IPS DF 6.9 (cell line): Measurements from ENCODE around the gene KISS1.

ENCODE experiments used
- DNase-seq: peaks from one replicate; pipeline ENCODE4 v3.0.0-alpha.2; 2013; ENCODE audit warnings: low read depth, low spot score
- H3K27ac ChIP-seq: one replicate; pipeline ENCODE4 v1.5.1; 2013; ENCODE audit warnings: low read length, control low read depth
- H3K27me3 ChIP-seq: 2 replicates; pipeline ENCODE4 v1.6.1; 2013; ENCODE audit warnings: mild to moderate bottlenecking, low read length; ENCODE audit not compliant: control insufficient read depth, insufficient read depth
- H3K36me3 ChIP-seq: 2 replicates; pipeline ENCODE4 v1.6.1; 2013; ENCODE audit warnings: low read length; ENCODE audit not compliant: control insufficient read depth, insufficient read depth
- H3K4me1 ChIP-seq: 2 replicates; pipeline ENCODE4 v1.6.1; 2013; ENCODE audit warnings: low read length; ENCODE audit not compliant: control insufficient read depth, insufficient read depth
- H3K4me3 ChIP-seq: 2 replicates; pipeline ENCODE4 v1.5.1; 2013; ENCODE audit warnings: mild to moderate bottlenecking, low read length
- H3K9me3 ChIP-seq: 2 replicates; pipeline ENCODE4 v1.6.1; 2013; ENCODE audit warnings: low read length, inconsistent platforms; ENCODE audit not compliant: control insufficient read depth, insufficient read depth
- WGBS: extraction: QIAGEN DNeasy Blood & Tissue Kit; methylation state at CpG from one replicate; pipeline ENCODE4 v1.1.7; 2013; ENCODE audit warnings: mixed read lengths, missing lambda C conversion rate; ENCODE audit not compliant: insufficient read length, insufficient coverage; 5-methylcytosine and 5-hydroxymethylcytosine counted together

The KISS1 gene

GRCh38 chr1:204227996-204228785 is 31.9 kb upstream of the KISS1 start:
- no peaks in the 10 kb centered on the region; the same call in 1 of the 2 replicates for H3K36me3 ChIP-seq
- no peak overlapping the region for H3K27ac ChIP-seq
- no peaks in the 10 kb centered on the region for H3K27me3 ChIP-seq
- WGBS = no CpG with 5 or more reads among the region's 20 CpGs
- no peaks in the 10 kb centered on the region for H3K4me1 ChIP-seq
- H3K4me3 ChIP-seq = no peak overlapping the region
- DNase-seq = no peak
- H3K9me3 ChIP-seq = no peaks in the 10 kb centered on the region

GRCh38 chr1:204227351-204227750 is 31.1 kb upstream of the KISS1 start:
- H3K36me3 ChIP-seq = no peaks in the 10 kb centered on the region; the same call in 1 of the 2 replicates
- no peaks in the 10 kb centered on the region for H3K9me3 ChIP-seq
- no peaks in the 10 kb centered on the region for H3K4me1 ChIP-seq
- no peak overlapping the region for H3K27ac ChIP-seq
- no CpG with 5 or more reads among the region's 2 CpGs for WGBS
- H3K27me3 ChIP-seq = no peaks in the 10 kb centered on the region
- H3K4me3 ChIP-seq = no peak overlapping the region
- no peak for DNase-seq

DNA sequence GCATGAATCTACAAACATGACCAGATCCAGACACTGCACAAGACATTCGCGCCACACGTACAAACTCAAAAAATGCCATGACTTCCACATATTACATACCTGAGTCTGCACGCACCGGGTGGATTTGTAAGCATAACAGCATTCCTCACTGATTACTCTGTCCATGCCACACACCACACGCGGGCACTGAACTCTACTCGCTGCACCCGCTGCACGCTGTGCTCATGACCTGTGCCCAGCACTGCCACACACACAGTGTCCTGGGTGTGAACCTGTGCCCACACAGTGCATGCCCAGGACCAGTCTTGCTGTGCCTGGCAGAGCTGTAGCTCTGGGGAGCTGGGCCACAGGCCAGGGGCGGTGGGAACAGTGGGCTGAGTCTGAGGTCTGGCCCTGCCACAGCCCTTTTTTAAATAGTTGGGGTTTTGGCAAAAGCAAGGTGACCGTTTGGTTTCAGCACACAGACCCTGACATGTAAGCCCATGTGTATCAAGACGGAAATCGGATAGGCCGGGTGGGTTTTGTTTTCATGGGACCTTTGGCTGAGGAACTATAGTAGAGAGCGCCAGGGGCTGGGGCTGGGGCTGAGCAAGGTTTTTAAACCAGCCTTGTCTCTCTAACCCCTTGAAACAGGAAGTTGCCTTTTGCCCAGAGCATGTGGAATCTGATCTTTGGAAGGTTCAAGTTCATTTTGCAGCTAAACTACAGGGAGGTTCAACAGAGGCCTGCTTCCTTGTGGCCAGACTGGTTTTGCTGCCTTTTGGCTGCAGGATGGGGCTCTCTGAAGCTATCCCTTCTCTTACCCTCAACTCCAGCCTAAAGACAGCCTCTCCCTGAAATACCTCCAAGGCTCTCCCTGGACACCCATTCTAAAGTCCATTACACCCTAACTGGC is 29.8 kb upstream of the KISS1 start:
- no peak for DNase-seq
- no peaks in the 10 kb centered on the region for H3K9me3 ChIP-seq
- H3K4me3 ChIP-seq = no peak overlapping the region
- H3K27me3 ChIP-seq = no peaks in the 10 kb centered on the region
- H3K4me1 ChIP-seq = no peaks in the 10 kb centered on the region
- WGBS = no CpG with 5 or more reads among the region's 16 CpGs
- H3K36me3 ChIP-seq = no peaks in the 10 kb centered on the region; the same call in 1 of the 2 replicates
- no peak overlapping the region for H3K27ac ChIP-seq

GRCh38 chr1:204224655-204225054 is 28.4 kb upstream of the KISS1 start:
- no peaks in the 10 kb centered on the region for H3K4me1 ChIP-seq
- no peak overlapping the region for H3K4me3 ChIP-seq
- no peaks in the 10 kb centered on the region for H3K27me3 ChIP-seq
- H3K27ac ChIP-seq = no peak overlapping the region
- DNase-seq = no peak
- H3K36me3 ChIP-seq = no peaks in the 10 kb centered on the region; the same call in 1 of the 2 replicates
- H3K9me3 ChIP-seq = no peaks in the 10 kb centered on the region
- 100% methylated on average over 2 of the region's 8 CpGs for WGBS

GRCh38 chr1:204223129-204223860 is 27.0 kb upstream of the KISS1 start:
- no CpG with 5 or more reads among the region's 17 CpGs for WGBS
- Histone ChIP-seq H3K27ac (no peak overlapping the region), H3K4me3 (no peak overlapping the region), H3K9me3 (no peaks in the 10 kb centered on the region), H3K27me3 (no peaks in the 10 kb centered on the region), H3K36me3 (no peaks in the 10 kb centered on the region; the same call in 1 of the 2 replicates), H3K4me1 (no peaks in the 10 kb centered on the region)
- no peak for DNase-seq

DNA sequence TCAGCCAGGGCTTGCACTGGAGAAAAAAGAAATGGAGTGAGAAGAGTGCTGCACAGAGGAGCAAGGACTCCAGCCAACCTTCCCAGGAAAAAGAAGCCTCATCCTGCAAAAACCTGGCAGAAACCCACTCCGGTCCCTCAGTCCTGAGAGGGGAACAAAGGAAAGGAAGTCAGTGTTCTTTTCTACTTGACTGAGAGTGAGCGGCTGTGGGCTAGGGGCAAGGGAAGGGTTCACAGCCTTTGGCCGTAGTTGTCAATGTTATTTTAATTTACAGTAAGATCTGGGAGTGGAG is 26.4 kb upstream of the KISS1 start:
- Histone ChIP-seq H3K4me1 (no peaks in the 10 kb centered on the region), H3K9me3 (no peaks in the 10 kb centered on the region), H3K4me3 (no peak overlapping the region), H3K27ac (no peak overlapping the region), H3K36me3 (no peaks in the 10 kb centered on the region; the same call in 1 of the 2 replicates), H3K27me3 (no peaks in the 10 kb centered on the region)
- no CpG with 5 or more reads among the region's 3 CpGs for WGBS
- no peak for DNase-seq

GRCh38 chr1:204222006-204222763 is 25.9 kb upstream of the KISS1 start:
- H3K4me1 ChIP-seq = no peaks in the 10 kb centered on the region
- no peak overlapping the region for H3K27ac ChIP-seq
- no peaks in the 10 kb centered on the region for H3K27me3 ChIP-seq
- no peak overlapping the region for H3K4me3 ChIP-seq
- no peaks in the 10 kb centered on the region for H3K9me3 ChIP-seq
- DNase-seq = no peak
- H3K36me3 ChIP-seq = no peaks in the 10 kb centered on the region; the same call in 1 of the 2 replicates
- no CpG with 5 or more reads among the region's 8 CpGs for WGBS

- Histone ChIP-seq H3K36me3 (no peaks in the 10 kb centered on the region; the same call in 1 of the 2 replicates), H3K27ac (no peak overlapping the region), H3K9me3 (no peaks in the 10 kb centered on the region), H3K4me3 (no peak overlapping the region), H3K27me3 (no peaks in the 10 kb centered on the region), H3K4me1 (no peaks in the 10 kb centered on the region)
- no CpG with 5 or more reads among the region's 11 CpGs for WGBS
- DNase-seq = no peak
Observed at GRCh38 chr1:204221271-204221670, 25.0 kb upstream of the KISS1 start.

DNA sequence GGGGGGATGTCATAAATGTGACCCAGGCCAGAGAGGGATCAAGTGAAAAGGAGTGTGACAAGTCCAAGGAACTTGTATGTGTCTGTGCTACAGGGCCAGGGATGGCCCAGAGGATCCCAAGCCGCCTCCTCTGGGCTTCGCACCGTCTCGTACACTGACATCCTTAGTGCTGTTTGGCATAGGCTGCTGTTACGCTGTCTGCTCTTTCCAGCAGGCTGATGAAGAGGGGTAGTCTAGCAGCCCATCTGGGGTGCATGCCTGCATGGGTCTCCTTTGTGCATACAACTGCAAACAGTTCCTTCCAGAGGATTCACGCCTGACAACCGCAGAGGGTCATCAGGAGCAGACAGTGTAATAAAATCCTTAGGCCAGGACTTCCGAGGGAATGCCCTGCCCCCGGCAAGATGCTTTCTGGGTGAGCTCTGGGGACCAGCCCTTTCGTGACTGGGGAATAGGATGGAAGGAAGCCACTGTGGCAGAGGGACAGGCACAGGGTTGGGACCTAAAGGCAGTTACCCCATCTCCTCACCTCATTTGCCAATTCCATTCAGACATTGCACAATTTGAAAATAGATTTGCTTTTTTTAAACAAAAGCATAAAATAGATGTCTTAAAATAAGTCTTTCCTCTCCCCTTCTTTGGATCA is 23.8 kb upstream of the KISS1 start:
- H3K4me1 ChIP-seq = no peaks in the 10 kb centered on the region
- WGBS = no CpG with 5 or more reads among the region's 10 CpGs
- H3K27ac ChIP-seq = no peak overlapping the region
- no peaks in the 10 kb centered on the region for H3K36me3 ChIP-seq
- H3K9me3 ChIP-seq = no peaks in the 10 kb centered on the region
- no peaks in the 10 kb centered on the region for H3K27me3 ChIP-seq
- DNase-seq = no peak
- no peak overlapping the region for H3K4me3 ChIP-seq
